DMS 273 (cell line): ENCODE measurements around the gene RBP3.
A peak's percentile ranks its signal among the peaks of the same experiment; 100 is the strongest.

ENCODE experiments used
- DNase-seq: peaks from one replicate; lab custom pipeline; 2025; ENCODE audit not compliant: unreplicated experiment; lab: John Stamatoyannopoulos, UW

RBP3 gene

GRCh38 chr10:47317251-47317650 is 30.9 kb upstream of the RBP3 start:
- DNase-seq, result no peak

GRCh38 chr10:47318706-47319105 is 29.5 kb upstream of the RBP3 start:
- peak; percentile 12 for DNase-seq

GRCh38 chr10:47319784-47320183 is 28.4 kb upstream of the RBP3 start:
- no peak for DNase-seq

GRCh38 chr10:47320812-47321211 is 27.4 kb upstream of the RBP3 start:
- DNase-seq, result no peak

GRCh38 chr10:47321521-47322195 is 26.5 kb upstream of the RBP3 start:
- no peak for DNase-seq

- DNase-seq, result no peak
Measured at GRCh38 chr10:47322300-47323061, 25.7 kb upstream of the RBP3 start, which contains the start of gene GDF2. Gene GDF2 (plus strand): TSS chr10:47322454. CDS start chr10:47322669, 215 bp downstream.

GRCh38 chr10:47323087-47323486 is 25.1 kb upstream of the RBP3 start:
- DNase-seq, result no peak

- no peak for DNase-seq
Measured at GRCh38 chr10:47323636-47324296, 24.4 kb upstream of the RBP3 start.

GRCh38 chr10:47325303-47326291 is 22.6 kb upstream of the RBP3 start:
- DNase-seq, result no peak

GRCh38 chr10:47326306-47326926 is 21.7 kb upstream of the RBP3 start:
- no peak for DNase-seq

GRCh38 chr10:47326927-47327330 is 21.2 kb upstream of the RBP3 start:
- DNase-seq, result no peak

GRCh38 chr10:47329855-47330254 is 18.3 kb upstream of the RBP3 start:
- no peak for DNase-seq

GRCh38 chr10:47330366-47330765 is 17.8 kb upstream of the RBP3 start:
- DNase-seq, result no peak

GRCh38 chr10:47330804-47331203 is 17.4 kb upstream of the RBP3 start:
- no peak for DNase-seq

GRCh38 chr10:47331491-47331890 is 16.7 kb upstream of the RBP3 start:
- DNase-seq, result no peak

GRCh38 chr10:47331954-47332353 is 16.2 kb upstream of the RBP3 start:
- DNase-seq, result no peak

GRCh38 chr10:47332371-47332770 is 15.8 kb upstream of the RBP3 start:
- no peak for DNase-seq

- DNase-seq, result no peak
Measured at GRCh38 chr10:47332946-47333345, 15.2 kb upstream of the RBP3 start.

- DNase-seq, result no peak
Measured at GRCh38 chr10:47333532-47333931, 14.6 kb upstream of the RBP3 start.
